Amniotic stem cell (primary cell): ENCODE data around the gene PHACTR1.

ENCODE experiments used
- DNase-seq: peaks from one replicate; lab custom pipeline; 2025; lab: John Stamatoyannopoulos, UW

PHACTR1 gene

DNA sequence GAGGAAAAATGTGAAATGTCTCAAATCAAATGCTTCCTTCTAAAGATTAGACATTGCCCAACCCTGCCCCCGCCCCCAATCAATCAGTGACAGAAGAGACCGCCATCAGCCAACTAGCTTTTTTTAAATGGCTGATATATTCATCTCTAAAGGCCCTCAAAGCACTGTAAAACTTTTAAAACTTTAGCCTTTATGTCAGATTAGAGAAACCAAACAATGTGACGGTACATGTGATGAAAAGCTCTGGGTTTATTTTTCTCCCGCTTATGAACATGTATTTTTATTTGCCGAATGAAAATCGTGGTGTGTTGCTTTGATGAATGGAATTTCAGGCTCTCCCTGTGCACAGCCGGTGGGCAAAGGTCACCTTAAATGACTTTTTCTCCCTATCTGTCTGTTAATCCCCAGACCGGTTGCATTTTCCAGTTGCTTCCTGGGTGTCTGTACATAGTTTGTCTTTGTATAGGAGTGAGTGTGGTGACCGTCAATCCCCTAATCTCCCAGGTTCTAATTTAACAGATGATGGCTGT, 573.3 kb downstream of the PHACTR1 start:
- no peak for DNase-seq

GRCh38 chr6:13290335-13290734, 573.8 kb downstream of the PHACTR1 start:
- DNase-seq, result no peak

GRCh38 chr6:13292774-13293173, 576.2 kb downstream of the PHACTR1 start:
- no peak for DNase-seq

DNA sequence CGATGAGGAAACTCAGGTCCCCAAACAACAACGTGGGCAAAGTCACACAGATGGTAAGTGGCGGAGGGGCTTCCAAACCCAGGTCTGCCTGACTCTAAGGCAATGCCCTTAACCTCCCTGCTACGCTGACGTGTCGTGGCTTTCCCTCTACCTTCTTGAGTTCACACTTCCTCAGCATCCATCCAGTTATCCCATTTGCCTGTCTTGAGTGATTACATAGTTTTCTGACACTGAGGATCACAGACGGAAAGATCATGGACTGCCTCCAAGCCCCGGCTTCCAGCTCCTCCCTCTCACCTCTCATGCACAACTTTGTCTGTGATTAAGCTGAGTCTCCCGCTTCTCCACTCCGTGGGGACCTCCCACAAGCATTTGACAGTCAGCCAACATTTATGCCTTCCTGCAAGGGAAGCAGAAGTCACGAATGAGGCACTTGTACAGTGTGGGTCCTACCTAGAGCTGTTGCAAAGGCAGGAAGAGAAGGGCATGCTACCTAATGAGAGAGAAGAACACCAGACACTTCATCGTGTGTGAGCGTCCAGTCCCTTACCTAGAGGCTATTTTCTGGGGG, 578.0 kb downstream of the PHACTR1 start:
- no peak for DNase-seq

DNA sequence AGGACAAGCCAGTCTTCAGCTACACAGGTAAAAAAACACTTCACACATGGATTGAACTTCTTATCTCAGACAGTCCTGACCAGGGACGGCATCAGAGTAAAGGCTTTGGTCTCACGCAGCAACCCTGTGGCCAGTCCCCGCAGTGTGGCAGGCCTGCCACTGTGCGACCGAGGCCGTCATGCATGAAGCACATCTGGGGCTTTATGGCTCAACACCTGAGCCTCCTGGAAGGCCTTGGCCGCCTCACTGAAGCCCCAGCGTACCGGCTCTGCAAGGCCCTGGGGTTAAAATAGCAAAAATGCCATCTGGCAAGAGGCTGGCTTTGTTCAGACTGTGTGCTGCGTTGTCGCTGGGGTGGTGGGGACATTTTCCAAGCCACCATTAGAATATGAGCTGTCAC, 579.0 kb downstream of the PHACTR1 start:
- no peak for DNase-seq

GRCh38 chr6:13296536-13296997, 580.0 kb downstream of the PHACTR1 start:
- DNase-seq, result no peak

GRCh38 chr6:13297391-13297790, 580.8 kb downstream of the PHACTR1 start:
- DNase-seq, result no peak

- DNase-seq, result no peak
Measured at GRCh38 chr6:13298446-13298845, 581.9 kb downstream of the PHACTR1 start.

DNA sequence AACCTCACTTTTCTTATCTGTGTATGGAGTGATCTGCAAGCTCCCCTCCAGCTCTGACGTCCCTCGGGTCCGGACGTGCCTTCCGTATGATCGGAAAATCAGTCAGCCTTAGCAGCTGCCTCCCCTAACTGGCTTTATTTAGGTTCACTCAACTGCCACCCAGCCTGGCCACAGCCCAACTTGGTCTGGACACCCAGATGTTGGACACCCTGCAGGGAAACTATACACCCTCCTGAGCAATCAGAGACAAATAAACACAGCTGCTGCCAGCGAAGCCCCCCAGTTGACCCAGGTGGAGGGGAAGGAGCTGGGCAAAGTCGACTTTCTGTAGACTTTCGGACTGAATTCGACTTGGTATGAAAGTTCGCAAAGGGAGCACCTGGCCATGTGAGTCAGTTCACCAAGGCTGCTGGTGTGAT, 582.8 kb downstream of the PHACTR1 start:
- no peak for DNase-seq

- DNase-seq, result no peak
Measured at GRCh38 chr6:13299918-13300317, 583.4 kb downstream of the PHACTR1 start.

- DNase-seq, result no peak
Measured at GRCh38 chr6:13300643-13301590, 584.4 kb downstream of the PHACTR1 start.

GRCh38 chr6:13302291-13302690, 585.7 kb downstream of the PHACTR1 start:
- DNase-seq, result no peak

DNA sequence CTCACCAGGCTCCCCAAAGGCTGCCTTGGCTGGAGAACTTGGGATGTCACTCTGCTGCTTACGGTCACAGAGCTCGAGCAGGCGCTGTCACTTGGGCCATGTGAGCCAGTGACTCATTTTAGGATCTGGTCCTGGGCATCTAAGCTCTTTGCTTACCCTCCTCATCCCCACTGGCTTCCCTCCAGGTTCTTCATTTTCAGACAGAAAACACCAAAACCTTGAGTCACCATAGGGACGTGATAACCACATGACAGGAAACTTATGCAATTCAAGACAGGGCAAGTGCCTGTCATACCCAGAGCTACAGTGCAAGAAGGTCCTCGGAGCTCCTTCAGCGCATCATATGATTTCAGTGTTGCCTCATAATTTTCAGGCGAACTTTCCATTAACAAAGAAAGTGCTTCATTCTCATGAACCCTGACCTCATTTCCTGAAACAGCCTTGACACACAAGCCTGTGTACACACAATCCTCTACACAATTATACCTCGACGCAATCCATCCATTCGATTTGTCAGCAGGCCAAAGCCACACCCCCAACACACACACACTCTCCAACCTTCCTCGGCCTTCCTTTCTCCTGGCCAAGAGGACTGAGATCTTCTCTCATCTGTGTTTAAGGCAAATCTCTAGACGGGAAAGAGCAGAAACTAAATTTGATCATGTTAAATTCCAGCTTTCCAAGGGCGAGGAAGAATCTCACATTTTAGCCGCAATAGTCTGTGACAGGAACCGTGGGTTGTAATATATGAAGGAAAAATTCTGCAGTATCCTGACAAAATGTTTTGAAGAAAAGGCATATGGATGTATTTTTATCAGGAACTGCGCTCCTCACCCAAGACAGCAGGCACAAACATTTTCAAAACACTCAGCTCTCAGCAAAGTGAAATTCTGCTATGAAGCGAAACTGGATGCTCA, 586.4 kb downstream of the PHACTR1 start:
- peak; percentile 80 for DNase-seq

DNA sequence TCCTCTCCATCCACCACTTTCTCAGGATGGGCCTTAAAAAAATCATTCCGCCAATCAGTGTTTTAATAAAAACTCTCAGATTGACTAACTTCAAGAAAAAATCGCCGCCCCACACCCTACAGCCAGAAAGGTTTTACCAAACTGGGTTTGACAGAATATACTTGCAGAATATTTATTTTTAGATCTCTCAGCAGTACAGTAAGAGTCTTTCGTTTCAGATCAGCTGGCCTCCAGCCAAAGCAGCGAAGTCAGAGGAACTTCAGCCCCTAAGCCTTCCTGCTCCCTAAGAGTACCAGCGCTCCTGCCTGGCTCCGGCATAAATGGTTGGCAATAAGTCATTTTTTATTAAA, 587.1 kb downstream of the PHACTR1 start:
- DNase-seq, result no peak

GRCh38 chr6:13304101-13304500, 587.5 kb downstream of the PHACTR1 start:
- no peak for DNase-seq

DNA sequence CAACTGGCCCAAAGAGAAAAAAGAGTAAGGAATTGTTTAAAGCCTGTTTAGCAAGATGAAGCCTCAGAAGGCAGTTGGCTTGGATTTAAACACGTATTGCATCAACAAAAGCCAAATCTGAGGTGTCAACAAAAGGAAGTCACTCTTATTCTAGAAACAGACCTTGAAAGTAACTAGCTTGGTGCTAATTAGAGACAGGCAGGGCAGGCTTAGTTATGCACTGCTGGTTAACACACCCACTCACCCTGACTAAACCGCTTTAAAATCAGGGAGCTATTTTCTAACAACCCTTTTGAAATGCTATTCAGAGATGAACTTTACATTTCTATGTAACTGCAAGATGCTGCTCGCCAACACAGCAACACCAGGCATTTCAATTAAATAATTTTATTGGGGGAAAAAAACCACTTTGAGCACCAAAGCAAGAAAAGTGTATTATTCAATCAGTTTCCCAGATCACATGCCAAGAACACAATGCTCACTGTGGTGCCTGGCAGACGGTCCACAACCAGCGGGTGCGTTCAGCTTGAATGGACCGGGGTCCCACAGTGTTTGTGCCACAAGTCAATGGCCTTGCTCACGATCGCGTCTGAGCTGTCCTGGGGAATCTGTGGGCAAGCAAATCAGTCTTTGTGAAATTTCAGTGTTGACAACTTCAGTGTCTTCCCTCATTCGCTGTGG, 588.2 kb downstream of the PHACTR1 start:
- DNase-seq, result no peak

GRCh38 chr6:13305288-13305687, 588.7 kb downstream of the PHACTR1 start:
- no peak for DNase-seq

DNA sequence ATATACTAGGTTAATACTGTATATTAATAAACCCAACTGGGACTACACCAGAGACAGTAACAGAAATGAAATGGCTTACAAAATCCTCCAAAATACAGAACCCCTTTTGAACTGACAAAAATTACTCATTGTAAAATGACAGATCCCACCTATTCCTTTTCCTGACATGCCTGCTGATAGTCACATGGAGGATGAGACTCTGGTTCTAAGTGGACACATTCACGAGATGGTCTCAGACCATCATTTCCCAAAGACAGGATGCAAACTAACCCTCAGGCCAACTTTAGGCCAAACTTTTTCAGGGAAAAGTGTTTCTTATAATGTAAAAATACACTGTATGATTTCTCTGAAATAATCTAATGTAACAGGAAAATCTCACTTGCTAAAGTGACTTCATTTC, 589.2 kb downstream of the PHACTR1 start:
- no peak for DNase-seq

- no peak for DNase-seq
Measured at GRCh38 chr6:13307508-13307995, 591.0 kb downstream of the PHACTR1 start.

DNA sequence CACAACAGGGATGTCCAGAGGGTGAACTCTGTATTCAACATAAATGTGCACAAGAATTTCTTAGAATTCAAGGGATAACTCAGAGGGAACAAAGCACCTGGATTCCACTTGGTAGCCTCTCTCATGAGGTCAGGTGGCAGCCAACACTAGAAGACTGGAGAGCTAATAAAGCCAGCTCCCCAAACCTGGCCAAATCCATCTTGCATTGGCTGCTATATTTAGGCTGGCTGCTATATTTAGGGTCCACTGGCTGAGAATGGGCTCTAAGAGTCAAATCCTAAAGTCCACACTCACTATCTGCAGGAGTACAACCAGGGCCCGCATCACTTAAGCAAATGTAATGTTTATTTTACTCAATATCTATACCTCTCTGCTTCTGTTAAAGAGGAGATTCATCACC, 591.8 kb downstream of the PHACTR1 start:
- no peak for DNase-seq

GRCh38 chr6:13311155-13311554, 594.6 kb downstream of the PHACTR1 start:
- DNase-seq, result no peak
